Heart right ventricle (tissue), 16 donors: ENCODE measurements around the gene MYO18B. TPM values are rescaled to one million over a fixed set of nuclear protein-coding genes. Genes with fewer than 3 reads are reported as not detected.
A peak's percentile ranks its signal among the peaks of the same experiment; 100 is the strongest.

Experiments used
- ATAC-seq, 8 donors: fragments of 200-7000 bp; cut with Tn5 transposase; one replicate each; pipeline ENCODE4 v1.9.1; 2020; ENCODE audit warnings: mild to moderate bottlenecking in 8 of 8, moderate library complexity in 8 of 8, moderate number of reproducible peaks in 1 of 8
- DNase-seq, 2 donors: peaks; one replicate each; pipeline ENCODE4 v3.0.0-alpha.2; 2020
- H3K27ac ChIP-seq, 10 donors: fragments of 200-600 bp; sonication (generic) in 2 of 10; one replicate each; pipeline versions ENCODE4 v1.5.0 to v1.8.0; 2020 to 2022; ENCODE audit warnings: mild to moderate bottlenecking in 3 of 10
- H3K27me3 ChIP-seq, 7 donors: fragments of 200-600 bp; one replicate each; pipeline ENCODE4 v1.8.0; 2021 to 2022; ENCODE audit warnings: mild to moderate bottlenecking in 2 of 7
- H3K36me3 ChIP-seq, 9 donors: fragments of 200-600 bp; sonication (generic) in 1 of 9; one replicate each; pipeline versions ENCODE4 v1.5.0 to v1.8.0; 2020 to 2022; ENCODE audit warnings: mild to moderate bottlenecking in 2 of 9
- H3K4me1 ChIP-seq, 9 donors: fragments of 200-600 bp; sonication (generic) in 1 of 9; one replicate each; pipeline versions ENCODE4 v1.5.0 to v1.8.0; 2020 to 2022; ENCODE audit warnings: mild to moderate bottlenecking in 4 of 9
- H3K4me3 ChIP-seq, 10 donors: fragments of 200-600 bp; sonication (generic) in 2 of 10; one replicate each; pipeline versions ENCODE4 v1.5.0 to v1.8.0; 2020 to 2022; ENCODE audit warnings: mild to moderate bottlenecking in 7 of 10, moderate library complexity in 2 of 10
- H3K9me3 ChIP-seq, 11 donors: fragments of 200-600 bp in 10 of 11; sonication (generic) in 2 of 11; one replicate each; pipeline versions ENCODE4 v1.5.0 to v1.8.0; 2013 to 2022; ENCODE audit warnings: mild to moderate bottlenecking in 2 of 11, control low read depth in 1 of 11, moderate library complexity in 1 of 11
- CTCF ChIP-seq, 9 donors: fragments of 200-600 bp; sonication (generic) in 2 of 9; IDR thresholded peaks; one replicate each; pipeline versions ENCODE4 v1.5.0 to v1.8.0; 2021 to 2022; ENCODE audit warnings: antibody characterized with exemption in 9 of 9, mild to moderate bottlenecking in 5 of 9, moderate library complexity in 1 of 9
- WGBS, 2 donors: extraction: QIAGEN DNeasy Blood & Tissue Kit; methylation state at CpG; one replicate each; pipeline ENCODE4 v1.1.7; 2013; ENCODE audit warnings: inconsistent platforms in 1 of 2; 5-methylcytosine and 5-hydroxymethylcytosine counted together
- intact Hi-C, 10 donors: fragments of 100-400 bp; cut with DNase I; formaldehyde crosslinking; loops; one replicate each; pipeline versions ENCODE4 v1.11.1 to v1.14.2; 2022
- polyA plus RNA-seq, 2 donors: library from polyadenylated mRNA; stranded (reverse); fragments of 200-250 nt; gene quantifications; one replicate each; pipeline ENCODE4 v1.2.3, GENCODE V29; 2013
- total RNA-seq, 10 donors: library from RNA; stranded (reverse); fragmentation: NEBNext Ultra II Directional in 3 of 10; extraction: Animal tissue kit (Norgen Biotek cat#: 25700) in 3 of 10; gene quantifications; one replicate each; pipeline versions ENCODE4 v1.2.1 to v1.2.4, GENCODE V29; 2021 to 2023
- donor health status: Arrhythmogenic right ventricular cardiomyopathy.
- donor health status: ischemic (EF 13 %, LVEDD 7.1; RV severe dilation, severe dysfunction).
- donor health status: healthy with polysubstance abuse.
- donor health status: DM: no; HTN: yes; CAD: no.
- donor health status: DM: no; HTN: no; CAD: no.
- donor health status: ischemic (EF 25% LVEDD 6.9; RV normal size, moderate dysfunction).
- donor health status: ischemic (EF 25% LVEDD 5.7; RV mildly dilated, moderate dysfunction).
- donor health status: healthy.
- donor health status: DM: yes; HTN: yes; CAD: no.
- donor health status: Ischemic cardiomyopathy.
- donor health status: ischemic (EF 35%, LVEDD 5.7; RV mildly dilated, moderate dysfunction).
- donor health status: nonischemic (EF 11% LVEDD 7.7; RV severe dilation, severe dysfunction).
- donor health status: DM: yes; HTN: yes; CAD: no.
- donor health status: PGD.
- donor health status: ischemic (EF 29% LVEDD 5.4; RV normal size, mild dysfunction).
- donor health status: nonischemic (EF 23%, LVEDD 6.1; RV moderate dilation, normal function).

Gene MYO18B
- total and polyA plus RNA-seq, 12 donors = 111 to 407 (median 210) TPM

GRCh38 chr22:26035523-26035922 is 293.5 kb downstream of the MYO18B start:
- H3K27ac ChIP-seq = no peak overlapping the region
- ATAC-seq (peak in 1 of 8 donors; percentile 19), DNase-seq (no peak)
- H3K27me3 ChIP-seq = peaks cover 0 to 2% (median 0%) of the 10 kb centered on the region in 7 donors
- TF ChIP-seq CTCF (IDR thresholded peaks at IDR 0.05) = no peak
- no peak overlapping the region for H3K4me3 ChIP-seq
- intact Hi-C loops = no loop called here
- no peaks in the 10 kb centered on the region for H3K4me1 ChIP-seq
- H3K36me3 ChIP-seq = peaks cover 0 to 14% (median 0%) of the 10 kb centered on the region in 9 donors
- 86% methylated on average over 3 of the region's 3 CpGs for WGBS, 2 donors
- H3K9me3 ChIP-seq = peaks cover 0 to 16% (median 0%) of the 10 kb centered on the region in 11 donors

DNA sequence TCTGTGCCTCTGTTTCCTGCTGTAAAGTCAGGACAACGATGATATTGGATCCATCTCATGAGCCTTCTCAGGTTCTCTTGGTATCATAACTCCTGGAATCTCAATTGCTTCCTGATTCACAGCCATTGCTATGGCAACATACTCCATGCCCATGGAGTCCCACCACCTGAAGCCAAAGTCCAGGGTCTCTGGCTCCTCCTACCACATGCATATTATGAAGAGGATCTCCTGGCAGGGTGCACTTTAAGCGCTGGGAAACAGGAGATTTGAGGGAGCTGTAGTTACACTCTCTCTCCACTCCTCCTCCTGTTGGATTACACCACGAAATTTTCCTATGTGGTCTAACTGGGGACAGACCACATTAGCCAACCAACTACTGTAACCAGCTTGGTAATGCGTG is 296.4 kb downstream of the MYO18B start:
- no peaks in the 10 kb centered on the region for H3K36me3 ChIP-seq
- H3K27me3 ChIP-seq = no peaks in the 10 kb centered on the region
- no peaks in the 10 kb centered on the region for H3K4me1 ChIP-seq
- H3K9me3 ChIP-seq = peaks cover 0 to 16% (median 0%) of the 10 kb centered on the region in 11 donors
- H3K4me3 ChIP-seq = no peak overlapping the region
- no peak for ATAC-seq
- TF ChIP-seq CTCF (IDR thresholded peaks at IDR 0.05) = no peak
- 37 to 46% methylated on average over 4 of the region's 4 CpGs for WGBS, 2 donors
- no peak overlapping the region for H3K27ac ChIP-seq
- DNase-seq = no peak
- intact Hi-C loops = no loop called here

- Histone ChIP-seq H3K4me1 (no peaks in the 10 kb centered on the region), H3K4me3 (no peak overlapping the region), H3K27ac (no peak overlapping the region), H3K36me3 (no peaks in the 10 kb centered on the region), H3K9me3 (no peaks in the 10 kb centered on the region), H3K27me3 (no peaks in the 10 kb centered on the region)
- intact Hi-C loops = no loop called here
- DNase-seq = no peak
- WGBS, 2 donors = 63 to 74% methylated on average over 4 of the region's 4 CpGs
- no peak for TF ChIP-seq CTCF (IDR thresholded peaks at IDR 0.05)
- no peak for ATAC-seq
These were observed 299.9 kb downstream of the MYO18B start for GRCh38 chr22:26041931-26042330.

DNA sequence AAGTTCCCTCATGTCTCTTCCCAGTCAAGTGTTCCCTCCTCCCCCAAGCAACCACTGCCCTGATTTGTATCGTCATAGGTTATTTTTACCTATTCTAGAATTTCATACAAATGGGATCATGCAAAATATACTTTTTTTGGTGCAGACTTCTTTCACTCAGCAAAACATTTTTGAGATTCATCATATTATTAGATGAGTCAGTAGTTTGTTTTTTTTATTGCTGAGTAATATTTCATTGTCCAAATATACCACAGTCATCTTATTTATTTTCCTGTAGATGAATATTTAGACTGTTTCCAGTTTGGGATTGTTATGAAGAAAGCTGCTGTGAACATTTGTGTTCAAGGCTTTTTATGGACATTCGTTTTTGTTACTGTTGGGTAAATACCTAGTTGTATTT is 301.0 kb downstream of the MYO18B start:
- Histone ChIP-seq H3K27ac (no peak overlapping the region), H3K4me1 (no peaks in the 10 kb centered on the region), H3K36me3 (no peaks in the 10 kb centered on the region), H3K4me3 (no peak overlapping the region), H3K9me3 (no peaks in the 10 kb centered on the region), H3K27me3 (peaks cover 0 to under 1% (median 0%) of the 10 kb centered on the region in 7 donors)
- DNase-seq = no peak
- 63 to 83% methylated on average over 2 of the region's 2 CpGs for WGBS, 2 donors
- no peak for ATAC-seq
- no peak for TF ChIP-seq CTCF (IDR thresholded peaks at IDR 0.05)
- intact Hi-C loops = no loop called here
